ENCODE measurements around the gene PUS1.

The PUS1 gene

DNA sequence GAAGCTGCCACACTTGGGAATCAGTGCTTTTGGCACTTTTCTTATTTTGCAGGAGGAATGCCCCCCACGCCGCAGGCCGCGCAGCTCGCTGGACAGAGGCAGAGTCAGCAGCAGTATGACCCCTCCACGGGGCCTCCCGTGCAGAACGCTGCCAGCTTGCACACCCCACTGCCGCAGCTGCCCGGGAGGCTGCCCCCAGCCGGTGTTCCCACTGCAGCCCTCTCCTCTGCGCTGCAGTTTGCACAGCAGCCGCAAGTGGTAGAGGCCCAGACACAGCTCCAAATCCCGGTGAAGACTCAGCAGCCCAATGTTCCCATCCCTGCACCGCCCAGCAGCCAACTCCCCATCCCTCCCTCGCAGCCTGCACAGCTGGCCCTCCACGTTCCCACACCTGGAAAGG, 53.0 kb downstream of the PUS1 start:
- no peaks in the 10 kb centered on the region for H3K9me3 ChIP-seq (ENCODE audit: control insufficient read depth, low read length)
- peaks cover 48% of the 10 kb centered on the region for H3K79me1 ChIP-seq (replicated peaks; ENCODE audit: low read length, poor library complexity, severe bottlenecking)
- peaks cover 48 to 71% of the 10 kb centered on the region in 2 experiments for H3K36me3 ChIP-seq (ENCODE audit: control insufficient read depth in 1 of 2, insufficient read depth in 2 of 2, low read depth in 1 of 2, low read length in 2 of 2)
- no peak overlapping the region for H3K23ac ChIP-seq (ENCODE audit: low read length in 2 of 2)
- no peak overlapping the region for H2AK5ac ChIP-seq (ENCODE audit: low read length, severe bottlenecking)
- no peak overlapping the region for H2BK120ac ChIP-seq (ENCODE audit: low read depth, low read length)
- H2BK5ac ChIP-seq (ENCODE audit: low read depth, low read length, poor library complexity, severe bottlenecking), result no peak overlapping the region
- no peaks in the 10 kb centered on the region for H3K27me3 ChIP-seq (ENCODE audit: control insufficient read depth in 1 of 2, insufficient read depth in 1 of 2, low read length in 2 of 2)
- no peak overlapping the region for H2BK15ac ChIP-seq (ENCODE audit: low read depth, poor library complexity, severe bottlenecking)
- H3K9ac ChIP-seq (ENCODE audit: low read length), result no peak overlapping the region
- peaks cover 17% of the 10 kb centered on the region for H3K4me1 ChIP-seq (ENCODE audit: control insufficient read depth, insufficient read depth, low read depth, low read length)
- no peak for DNase-seq
- H4K8ac ChIP-seq (ENCODE audit: low read length), result no peak overlapping the region
- no peak overlapping the region for H3K4ac ChIP-seq (ENCODE audit: low read depth in 1 of 2, low read length in 2 of 2)
- no peak overlapping the region for H3K27ac ChIP-seq (ENCODE audit: low read length, poor library complexity, severe bottlenecking)
- H4K91ac ChIP-seq (ENCODE audit: low read length), result no peak overlapping the region
- H2AFZ ChIP-seq (ENCODE audit: low read depth, low read length), result no peak overlapping the region
- H3K14ac ChIP-seq (ENCODE audit: low read length in 2 of 2), result no peak overlapping the region
- H3K18ac ChIP-seq (ENCODE audit: low read depth in 1 of 2, low read length in 2 of 2), result no peak overlapping the region
- H3K4me3 ChIP-seq (ENCODE audit: insufficient read depth in 1 of 2, low read depth in 1 of 2, low read length in 2 of 2), result no peak overlapping the region
- H3K4me2 ChIP-seq (ENCODE audit: low read length, poor library complexity, severe bottlenecking), result no peak overlapping the region
- WGBS, result over 99% methylated on average over 17 of the region's 17 CpGs
- no peak overlapping the region for H2BK12ac ChIP-seq (ENCODE audit: low read length in 2 of 2)

- no peak for DNase-seq
- no peak overlapping the region for H2AFZ ChIP-seq (ENCODE audit: low read depth, low read length)
- 94% methylated on average over 6 of the region's 6 CpGs for WGBS
- H3K18ac ChIP-seq (ENCODE audit: low read depth in 1 of 2, low read length in 2 of 2), result no peak overlapping the region
- H3K4ac ChIP-seq (ENCODE audit: low read depth in 1 of 2, low read length in 2 of 2), result no peak overlapping the region
- no peak overlapping the region for H2BK15ac ChIP-seq (ENCODE audit: low read depth, poor library complexity, severe bottlenecking)
- H2BK120ac ChIP-seq (ENCODE audit: low read depth, low read length), result no peak overlapping the region
- H4K91ac ChIP-seq (ENCODE audit: low read length), result no peak overlapping the region
- H3K36me3 ChIP-seq (ENCODE audit: control insufficient read depth in 1 of 2, insufficient read depth in 2 of 2, low read depth in 1 of 2, low read length in 2 of 2), result peaks cover 54 to 78% of the 10 kb centered on the region in 2 experiments
- no peak overlapping the region for H3K23ac ChIP-seq (ENCODE audit: low read length in 2 of 2)
- no peak overlapping the region for H4K8ac ChIP-seq (ENCODE audit: low read length)
- H3K9ac ChIP-seq (ENCODE audit: low read length), result no peak overlapping the region
- H3K4me3 ChIP-seq (ENCODE audit: insufficient read depth in 1 of 2, low read depth in 1 of 2, low read length in 2 of 2), result no peak overlapping the region
- H3K79me1 ChIP-seq (replicated peaks; ENCODE audit: low read length, poor library complexity, severe bottlenecking), result peaks cover 47% of the 10 kb centered on the region
- H3K4me2 ChIP-seq (ENCODE audit: low read length, poor library complexity, severe bottlenecking), result no peak overlapping the region
- no peak overlapping the region for H2BK5ac ChIP-seq (ENCODE audit: low read depth, low read length, poor library complexity, severe bottlenecking)
- H3K4me1 ChIP-seq (ENCODE audit: control insufficient read depth, insufficient read depth, low read depth, low read length), result peaks cover 22% of the 10 kb centered on the region
- H3K9me3 ChIP-seq (ENCODE audit: control insufficient read depth, low read length), result no peaks in the 10 kb centered on the region
- H3K27me3 ChIP-seq (ENCODE audit: control insufficient read depth in 1 of 2, insufficient read depth in 1 of 2, low read length in 2 of 2), result no peaks in the 10 kb centered on the region
- no peak overlapping the region for H2BK12ac ChIP-seq (ENCODE audit: low read length in 2 of 2)
- no peak overlapping the region for H3K27ac ChIP-seq (ENCODE audit: low read length, poor library complexity, severe bottlenecking)
- H3K14ac ChIP-seq (ENCODE audit: low read length in 2 of 2), result no peak overlapping the region
- no peak overlapping the region for H2AK5ac ChIP-seq (ENCODE audit: low read length, severe bottlenecking)
Measured at GRCh38 chr12:131983026-131983425, 54.0 kb downstream of the PUS1 start.

DNA sequence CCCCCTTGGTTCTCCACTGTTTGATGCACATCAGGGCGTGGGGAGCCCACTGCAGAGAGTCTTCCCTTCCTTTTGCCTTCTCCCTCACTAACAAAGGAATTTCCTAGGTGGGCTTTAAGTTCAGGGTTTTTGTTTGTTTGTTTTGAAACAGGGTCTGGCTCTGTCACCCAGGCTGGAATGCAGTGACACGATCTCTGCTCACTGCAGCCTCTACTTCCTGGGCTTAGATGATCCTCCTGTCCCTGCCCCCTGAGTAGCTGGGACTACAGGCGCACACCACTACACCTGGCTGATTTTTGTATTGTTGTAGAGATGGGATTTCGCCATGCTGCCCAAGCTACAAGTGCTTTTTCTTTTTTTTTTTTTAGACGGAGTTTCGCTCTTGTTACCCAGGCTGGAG, 54.5 kb downstream of the PUS1 start:
- Histone ChIP-seq H3K9me3 (ENCODE audit: control insufficient read depth, low read length) (no peaks in the 10 kb centered on the region), H2BK12ac (ENCODE audit: low read length in 2 of 2) (no peak overlapping the region), H2BK120ac (ENCODE audit: low read depth, low read length) (no peak overlapping the region), H3K9ac (ENCODE audit: low read length) (no peak overlapping the region), H3K79me1 (replicated peaks; ENCODE audit: low read length, poor library complexity, severe bottlenecking) (peaks cover 47% of the 10 kb centered on the region), H3K4me3 (ENCODE audit: insufficient read depth in 1 of 2, low read depth in 1 of 2, low read length in 2 of 2) (no peak overlapping the region), H4K8ac (ENCODE audit: low read length) (no peak overlapping the region), H3K4me1 (ENCODE audit: control insufficient read depth, insufficient read depth, low read depth, low read length) (peaks cover 28% of the 10 kb centered on the region), H3K14ac (ENCODE audit: low read length in 2 of 2) (no peak overlapping the region), H3K36me3 (ENCODE audit: control insufficient read depth in 1 of 2, insufficient read depth in 2 of 2, low read depth in 1 of 2, low read length in 2 of 2) (peaks cover 54 to 79% of the 10 kb centered on the region in 2 experiments), H3K4ac (ENCODE audit: low read depth in 1 of 2, low read length in 2 of 2) (no peak overlapping the region), H4K91ac (ENCODE audit: low read length) (no peak overlapping the region), H2BK5ac (ENCODE audit: low read depth, low read length, poor library complexity, severe bottlenecking) (no peak overlapping the region), H2AFZ (ENCODE audit: low read depth, low read length) (no peak overlapping the region), H2AK5ac (ENCODE audit: low read length, severe bottlenecking) (no peak overlapping the region), H3K4me2 (ENCODE audit: low read length, poor library complexity, severe bottlenecking) (no peak overlapping the region), H3K27ac (ENCODE audit: low read length, poor library complexity, severe bottlenecking) (no peak overlapping the region), H2BK15ac (ENCODE audit: low read depth, poor library complexity, severe bottlenecking) (no peak overlapping the region), H3K23ac (ENCODE audit: low read length in 2 of 2) (no peak overlapping the region), H3K18ac (ENCODE audit: low read depth in 1 of 2, low read length in 2 of 2) (no peak overlapping the region), H3K27me3 (ENCODE audit: control insufficient read depth in 1 of 2, insufficient read depth in 1 of 2, low read length in 2 of 2) (no peaks in the 10 kb centered on the region)
- no peak for DNase-seq
- WGBS, result 92% methylated on average over 5 of the region's 6 CpGs

DNA sequence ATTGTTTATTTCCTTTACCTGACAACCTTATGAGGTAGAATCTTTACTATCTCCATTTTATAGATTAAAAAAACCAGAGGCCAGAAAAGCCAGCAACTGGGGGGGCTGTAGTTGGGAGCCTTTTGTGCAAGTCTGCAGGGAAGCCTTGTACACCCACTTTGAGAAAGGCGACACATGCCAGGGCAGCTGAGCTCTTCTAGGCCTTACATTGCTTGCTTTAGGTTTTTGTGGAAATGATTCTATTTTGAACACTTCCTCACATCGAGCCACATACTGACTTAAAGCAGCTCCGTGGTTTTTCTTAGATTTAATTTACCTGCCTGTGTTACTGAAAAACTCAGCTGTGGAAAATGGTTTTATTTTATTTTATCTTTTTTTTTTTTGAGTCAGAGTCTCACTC, 55.3 kb downstream of the PUS1 start:
- Histone ChIP-seq H2AK5ac (ENCODE audit: low read length, severe bottlenecking) (no peak overlapping the region), H3K9me3 (ENCODE audit: control insufficient read depth, low read length) (no peaks in the 10 kb centered on the region), H2BK12ac (ENCODE audit: low read length in 2 of 2) (no peak overlapping the region), H3K18ac (ENCODE audit: low read depth in 1 of 2, low read length in 2 of 2) (no peak overlapping the region), H3K4me2 (ENCODE audit: low read length, poor library complexity, severe bottlenecking) (no peak overlapping the region), H2AFZ (ENCODE audit: low read depth, low read length) (no peak overlapping the region), H2BK5ac (ENCODE audit: low read depth, low read length, poor library complexity, severe bottlenecking) (no peak overlapping the region), H3K27ac (ENCODE audit: low read length, poor library complexity, severe bottlenecking) (no peak overlapping the region), H3K23ac (ENCODE audit: low read length in 2 of 2) (no peak overlapping the region), H3K4me3 (ENCODE audit: insufficient read depth in 1 of 2, low read depth in 1 of 2, low read length in 2 of 2) (no peak overlapping the region), H2BK120ac (ENCODE audit: low read depth, low read length) (no peak overlapping the region), H3K4ac (ENCODE audit: low read depth in 1 of 2, low read length in 2 of 2) (no peak overlapping the region), H4K91ac (ENCODE audit: low read length) (no peak overlapping the region), H3K79me1 (replicated peaks; ENCODE audit: low read length, poor library complexity, severe bottlenecking) (peaks cover 47% of the 10 kb centered on the region), H3K27me3 (ENCODE audit: control insufficient read depth in 1 of 2, insufficient read depth in 1 of 2, low read length in 2 of 2) (no peaks in the 10 kb centered on the region), H3K14ac (ENCODE audit: low read length in 2 of 2) (no peak overlapping the region), H3K4me1 (ENCODE audit: control insufficient read depth, insufficient read depth, low read depth, low read length) (peaks cover 35% of the 10 kb centered on the region), H4K8ac (ENCODE audit: low read length) (no peak overlapping the region), H3K36me3 (ENCODE audit: control insufficient read depth in 1 of 2, insufficient read depth in 2 of 2, low read depth in 1 of 2, low read length in 2 of 2) (peaks cover 59 to 87% of the 10 kb centered on the region in 2 experiments), H3K9ac (ENCODE audit: low read length) (no peak overlapping the region), H2BK15ac (ENCODE audit: low read depth, poor library complexity, severe bottlenecking) (no peak overlapping the region)
- DNase-seq, result no peak
- 100% methylated on average over 1 of the region's 3 CpGs for WGBS

All from mesenchymal stem cell (in vitro differentiated cells and primary cell).